ENCODE measurements around the gene SERBP1. TPM values are rescaled to one million over a fixed set of nuclear protein-coding genes. Genes with fewer than 3 reads are reported as not detected.
"Not testable (repeated sequence)": the region's sequence is repeated elsewhere in the genome, so short reads cannot be mapped to it uniquely, and the experiment has no call there.

Gene SERBP1
- total RNA-seq, 1 donor from 2014 or later, result 214 TPM

GRCh38 chr1:67401443-67401842, 28.8 kb downstream of the SERBP1 start:
- Histone ChIP-seq H3K9ac (ENCODE audit: low read length) (no peak overlapping the region), H3K4me3 (ENCODE audit: insufficient read depth, low read depth, low read length) (no peak overlapping the region), H3K4me1 (ENCODE audit: insufficient read depth, low read length) (peaks cover 5% of the 10 kb centered on the region), H4K20me1 (ENCODE audit: insufficient read depth, low read length) (peaks cover 7% of the 10 kb centered on the region), H3K79me2 (ENCODE audit: insufficient read depth, low read length) (no peaks in the 10 kb centered on the region), H3K27me3 (ENCODE audit: insufficient read depth, low read length) (no peaks in the 10 kb centered on the region), H3K36me3 (ENCODE audit: insufficient read depth, low read length) (peaks cover 4% of the 10 kb centered on the region), H3K9me3 (ENCODE audit: insufficient read depth, low read depth, low read length) (no peaks in the 10 kb centered on the region), H3K4me2 (ENCODE audit: low read length) (no peak overlapping the region), H3K27ac (ENCODE audit: low read depth, low read length) (no peak overlapping the region), H2AFZ (ENCODE audit: low read depth, low read length) (no peak overlapping the region)
- no peak overlapping the region for H3K4me3 Mint-ChIP-seq (ENCODE audit: unreplicated experiment)
- TF ChIP-seq CTCF (IDR thresholded peaks at IDR 0.05; ENCODE audit: insufficient read depth, low read depth, low read length) (no peak), EZH2 (IDR thresholded peaks at IDR 0.05; ENCODE audit: insufficient read depth, low read length) (no peak)
- DNase-seq (ENCODE audit: low read depth) (no peak), FAIRE-seq (no peak)
- H3K27me3 Mint-ChIP-seq (ENCODE audit: low read depth, unreplicated experiment), result no peaks in the 10 kb centered on the region
- H3K27ac Mint-ChIP-seq (ENCODE audit: unreplicated experiment), result no peak overlapping the region
- H3K9me3 Mint-ChIP-seq (ENCODE audit: unreplicated experiment), result peaks cover 6% of the 10 kb centered on the region
- H3K36me3 Mint-ChIP-seq (ENCODE audit: low read depth, unreplicated experiment), result peaks cover 6% of the 10 kb centered on the region
- H3K4me1 Mint-ChIP-seq (ENCODE audit: low read depth, unreplicated experiment), result peaks cover 7% of the 10 kb centered on the region

GRCh38 chr1:67400029-67400786, 30.0 kb downstream of the SERBP1 start:
- H3K4me1 ChIP-seq (ENCODE audit: insufficient read depth, low read length); H3K27me3 ChIP-seq (ENCODE audit: insufficient read depth, low read length); H3K9me3 Mint-ChIP-seq (ENCODE audit: unreplicated experiment); H4K20me1 ChIP-seq (ENCODE audit: insufficient read depth, low read length); H2AFZ ChIP-seq (ENCODE audit: low read depth, low read length); H3K4me3 ChIP-seq (ENCODE audit: insufficient read depth, low read depth, low read length); FAIRE-seq; H3K27ac Mint-ChIP-seq (ENCODE audit: unreplicated experiment); H3K27me3 Mint-ChIP-seq (ENCODE audit: low read depth, unreplicated experiment); H3K36me3 ChIP-seq (ENCODE audit: insufficient read depth, low read length); H3K4me1 Mint-ChIP-seq (ENCODE audit: low read depth, unreplicated experiment); H3K4me3 Mint-ChIP-seq (ENCODE audit: unreplicated experiment); H3K9ac ChIP-seq (ENCODE audit: low read length); H3K9me3 ChIP-seq (ENCODE audit: insufficient read depth, low read depth, low read length); H3K79me2 ChIP-seq (ENCODE audit: insufficient read depth, low read length): not testable (repeated sequence)
- Histone ChIP-seq H3K4me2 (ENCODE audit: low read length) (peak overlapping the region; percentile 40), H3K27ac (ENCODE audit: low read depth, low read length) (peak overlapping the region; percentile 31)
- peak; percentile 84 for DNase-seq (ENCODE audit: low read depth)
- peaks cover 16% of the 10 kb centered on the region for H3K36me3 Mint-ChIP-seq (ENCODE audit: low read depth, unreplicated experiment)

- Mint-ChIP-seq H3K4me1 (ENCODE audit: low read depth, unreplicated experiment) (peaks cover 7% of the 10 kb centered on the region), H3K36me3 (ENCODE audit: low read depth, unreplicated experiment) (peaks cover 16% of the 10 kb centered on the region), H3K27ac (ENCODE audit: unreplicated experiment) (no peak overlapping the region), H3K4me3 (ENCODE audit: unreplicated experiment) (no peak overlapping the region), H3K9me3 (ENCODE audit: unreplicated experiment) (peaks cover 6% of the 10 kb centered on the region), H3K27me3 (ENCODE audit: low read depth, unreplicated experiment) (no peaks in the 10 kb centered on the region)
- H3K27ac ChIP-seq (ENCODE audit: low read depth, low read length), result no peak overlapping the region
- H2AFZ ChIP-seq (ENCODE audit: low read depth, low read length), result no peak overlapping the region
- DNase-seq (ENCODE audit: low read depth), result no peak
- H3K27me3 ChIP-seq (ENCODE audit: insufficient read depth, low read length), result no peaks in the 10 kb centered on the region
- no peaks in the 10 kb centered on the region for H3K9me3 ChIP-seq (ENCODE audit: insufficient read depth, low read depth, low read length)
- FAIRE-seq, result no peak
- H3K4me3 ChIP-seq (ENCODE audit: insufficient read depth, low read depth, low read length), result no peak overlapping the region
- no peaks in the 10 kb centered on the region for H4K20me1 ChIP-seq (ENCODE audit: insufficient read depth, low read length)
- TF ChIP-seq CTCF (IDR thresholded peaks at IDR 0.05; ENCODE audit: insufficient read depth, low read depth, low read length), result no peak
- no peak for TF ChIP-seq EZH2 (IDR thresholded peaks at IDR 0.05; ENCODE audit: insufficient read depth, low read length)
- no peak overlapping the region for H3K9ac ChIP-seq (ENCODE audit: low read length)
- H3K4me1 ChIP-seq (ENCODE audit: insufficient read depth, low read length), result peaks cover 5% of the 10 kb centered on the region
- H3K36me3 ChIP-seq (ENCODE audit: insufficient read depth, low read length), result no peaks in the 10 kb centered on the region
- H3K79me2 ChIP-seq (ENCODE audit: insufficient read depth, low read length), result no peaks in the 10 kb centered on the region
- H3K4me2 ChIP-seq (ENCODE audit: low read length), result no peak overlapping the region
Measured at GRCh38 chr1:67399199-67399993, 30.8 kb downstream of the SERBP1 start.

All from astrocyte (in vitro differentiated cells and primary cell).